PC-9 (cell line): ENCODE data around the gene RAX.
"Not testable (repeated sequence)": the region's sequence is repeated elsewhere in the genome, so short reads cannot be mapped to it uniquely, and the experiment has no call there.

Source experiments
- EZH2 ChIP-seq: fragments of 200-600 bp; sonication (generic); IDR thresholded peaks from 2 replicates; pipeline ENCODE4 v1.8.0; 2017; ENCODE audit warnings: antibody characterized with exemption, low read depth
- TF ChIP-seq, protein P1 (sequence below): fragments of 200-600 bp; sonication (generic); conservative IDR thresholded peaks from 2 replicates; pipeline ENCODE4 v1.6.1; 2017; ENCODE audit warnings: mixed run types, antibody characterized with exemption, mild to moderate bottlenecking, moderate library complexity

GRCh38 chr18:59261842-59262241, 11.4 kb downstream of the RAX start:
- TF ChIP-seq, protein P1, sequence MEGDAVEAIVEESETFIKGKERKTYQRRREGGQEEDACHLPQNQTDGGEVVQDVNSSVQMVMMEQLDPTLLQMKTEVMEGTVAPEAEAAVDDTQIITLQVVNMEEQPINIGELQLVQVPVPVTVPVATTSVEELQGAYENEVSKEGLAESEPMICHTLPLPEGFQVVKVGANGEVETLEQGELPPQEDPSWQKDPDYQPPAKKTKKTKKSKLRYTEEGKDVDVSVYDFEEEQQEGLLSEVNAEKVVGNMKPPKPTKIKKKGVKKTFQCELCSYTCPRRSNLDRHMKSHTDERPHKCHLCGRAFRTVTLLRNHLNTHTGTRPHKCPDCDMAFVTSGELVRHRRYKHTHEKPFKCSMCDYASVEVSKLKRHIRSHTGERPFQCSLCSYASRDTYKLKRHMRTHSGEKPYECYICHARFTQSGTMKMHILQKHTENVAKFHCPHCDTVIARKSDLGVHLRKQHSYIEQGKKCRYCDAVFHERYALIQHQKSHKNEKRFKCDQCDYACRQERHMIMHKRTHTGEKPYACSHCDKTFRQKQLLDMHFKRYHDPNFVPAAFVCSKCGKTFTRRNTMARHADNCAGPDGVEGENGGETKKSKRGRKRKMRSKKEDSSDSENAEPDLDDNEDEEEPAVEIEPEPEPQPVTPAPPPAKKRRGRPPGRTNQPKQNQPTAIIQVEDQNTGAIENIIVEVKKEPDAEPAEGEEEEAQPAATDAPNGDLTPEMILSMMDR: not testable (repeated sequence)
- not testable (repeated sequence) for TF ChIP-seq EZH2
